HEK293 (cell line): ENCODE data around the gene KRT36.

Experiments used
- CTCF ChIA-PET: fragments of 350-600 bp; formaldehyde crosslinking; extraction: SDS; loops from one replicate; lab custom pipeline; 2021; ENCODE audit warnings: antibody characterized with exemption; lab: Yijun Ruan, JAX
- POLR2A ChIA-PET: fragments of 300-600 bp; formaldehyde crosslinking; extraction: SDS; loops from one replicate; lab custom pipeline; 2020; ENCODE audit warnings: antibody characterized with exemption, inconsistent platforms; lab: Yijun Ruan, JAX
- H3K27ac ChIP-seq: fragments of 200-500 bp; sonication (Bioruptor generic); 2 replicates; pipeline ENCODE4 v1.5.1; 2014; ENCODE audit warnings: low read depth, low read length, control low read depth, inconsistent platforms; ENCODE audit errors: extremely low read depth
- H3K36me3 ChIP-seq, 2 experiments: fragments of 200-500 bp in 1 of 2; sonication (Bioruptor generic) in 1 of 2; 1 replicate in 1 of 2; 2 replicates in 1 of 2; pipeline ENCODE4 v1.5.1; 2014 to 2017; ENCODE audit warnings: inconsistent platforms in 2 of 2, low read length in 2 of 2; ENCODE audit not compliant: control insufficient read depth in 2 of 2, insufficient read depth in 1 of 2
- H3K4me1 ChIP-seq: fragments of 200-500 bp; sonication (Bioruptor generic); 2 replicates; pipeline ENCODE4 v1.5.1; 2014; ENCODE audit warnings: mild to moderate bottlenecking, low read length, inconsistent platforms; ENCODE audit not compliant: control insufficient read depth, insufficient read depth
- H3K4me3 ChIP-seq: 2 replicates; pipeline ENCODE4 v1.5.1; 2011; ENCODE audit warnings: low read depth, mild to moderate bottlenecking, control low read depth, low read length, moderate library complexity
- H3K9me3 ChIP-seq: fragments of 200-500 bp; sonication (Bioruptor generic); 2 replicates; pipeline ENCODE4 v1.5.1; 2014; ENCODE audit warnings: low read depth, low read length, inconsistent platforms; ENCODE audit not compliant: control insufficient read depth, insufficient read depth
- BCL11A ChIP-seq: fragments of 450-650 bp; formaldehyde crosslinking; IDR thresholded peaks from 2 replicates; pipeline ENCODE4 v1.5.1; 2016; ENCODE audit warnings: low read depth, missing biosample characterization, missing genetic modification characterization
- CTCF ChIP-seq: fragments of 450-650 bp; formaldehyde crosslinking; IDR thresholded peaks from 2 replicates; pipeline ENCODE4 v1.5.1; 2016; ENCODE audit warnings: missing biosample characterization, missing genetic modification characterization
- FEZF1 ChIP-seq: fragments of 450-650 bp; formaldehyde crosslinking; IDR thresholded peaks from 2 replicates; pipeline ENCODE4 v1.5.1; 2016; ENCODE audit warnings: missing biosample characterization, missing genetic modification characterization
- GLIS1 ChIP-seq: fragments of 450-650 bp; formaldehyde crosslinking; IDR thresholded peaks from 2 replicates; pipeline ENCODE4 v1.5.1; 2016; ENCODE audit warnings: missing biosample characterization, missing genetic modification characterization
- HOXA7 ChIP-seq: sonication (generic); formaldehyde crosslinking; IDR thresholded peaks from 2 replicates; pipeline ENCODE4 v1.8.1; 2022; ENCODE audit warnings: missing genetic modification reagents, borderline replicate concordance
- KLF8 ChIP-seq: fragments of 450-650 bp; formaldehyde crosslinking; IDR thresholded peaks from 2 replicates; pipeline ENCODE4 v1.5.1; 2016; ENCODE audit warnings: missing biosample characterization, missing genetic modification characterization
- PBX3 ChIP-seq: sonication (generic); formaldehyde crosslinking; IDR thresholded peaks from 2 replicates; pipeline ENCODE4 v1.8.1; 2022; ENCODE audit warnings: mild to moderate bottlenecking, moderate library complexity, missing genetic modification reagents
- PRDM10 ChIP-seq: fragments of 450-650 bp; formaldehyde crosslinking; IDR thresholded peaks from 2 replicates; pipeline ENCODE4 v1.5.1; 2016; ENCODE audit warnings: missing biosample characterization, missing genetic modification characterization
- RBAK ChIP-seq: fragments of 450-650 bp; formaldehyde crosslinking; IDR thresholded peaks from 2 replicates; pipeline ENCODE4 v1.5.1; 2016; ENCODE audit warnings: missing biosample characterization, missing genetic modification characterization
- SCRT2 ChIP-seq: fragments of 450-650 bp; formaldehyde crosslinking; IDR thresholded peaks from 2 replicates; pipeline ENCODE4 v1.5.1; 2016; ENCODE audit warnings: missing biosample characterization, missing genetic modification characterization
- SP7 ChIP-seq: fragments of 450-650 bp; formaldehyde crosslinking; IDR thresholded peaks from 2 replicates; pipeline ENCODE4 v1.5.1; 2016; ENCODE audit warnings: missing biosample characterization, missing genetic modification characterization
- ZBTB17 ChIP-seq: fragments of 450-650 bp; formaldehyde crosslinking; IDR thresholded peaks from 2 replicates; pipeline ENCODE4 v1.5.1; 2016; ENCODE audit warnings: missing biosample characterization, missing genetic modification characterization
- ZBTB21 ChIP-seq: fragments of 450-650 bp; formaldehyde crosslinking; IDR thresholded peaks from 2 replicates; pipeline ENCODE4 v1.5.1; 2017; ENCODE audit warnings: missing biosample characterization, missing genetic modification characterization
- ZBTB49 ChIP-seq: fragments of 450-650 bp; formaldehyde crosslinking; IDR thresholded peaks from 2 replicates; pipeline ENCODE4 v1.5.1; 2016; ENCODE audit warnings: missing biosample characterization, missing genetic modification characterization, low read depth
- ZNF10 ChIP-seq: fragments of 450-650 bp; formaldehyde crosslinking; IDR thresholded peaks from 2 replicates; pipeline ENCODE4 v1.5.1; 2017; ENCODE audit warnings: missing biosample characterization, missing genetic modification characterization
- ZNF335 ChIP-seq: fragments of 450-650 bp; formaldehyde crosslinking; conservative IDR thresholded peaks from 2 replicates; pipeline ENCODE4 v1.5.1; 2016; ENCODE audit warnings: missing biosample characterization, missing genetic modification characterization
- ZNF341 ChIP-seq: fragments of 450-650 bp; formaldehyde crosslinking; IDR thresholded peaks from 2 replicates; pipeline ENCODE4; 2016; ENCODE audit warnings: low read depth, missing biosample characterization, missing genetic modification characterization
- ZNF530 ChIP-seq: fragments of 450-650 bp; formaldehyde crosslinking; IDR thresholded peaks from 2 replicates; pipeline ENCODE4 v1.5.1; 2016; ENCODE audit warnings: low read depth, missing biosample characterization, missing genetic modification characterization
- ZNF610 ChIP-seq: fragments of 450-650 bp; formaldehyde crosslinking; IDR thresholded peaks from 2 replicates; pipeline ENCODE4 v1.5.1; 2016; ENCODE audit warnings: missing biosample characterization, missing genetic modification characterization, borderline replicate concordance
- ZNF664 ChIP-seq: fragments of 450-650 bp; formaldehyde crosslinking; IDR thresholded peaks from 2 replicates; pipeline ENCODE4 v1.5.1; 2016; ENCODE audit warnings: missing biosample characterization, missing genetic modification characterization
- ZNF837 ChIP-seq: fragments of 450-650 bp; formaldehyde crosslinking; IDR thresholded peaks from 2 replicates; pipeline ENCODE4 v1.5.1; 2016; ENCODE audit warnings: missing biosample characterization, missing genetic modification characterization
- ZSCAN30 ChIP-seq: fragments of 450-650 bp; IDR thresholded peaks from 2 replicates; pipeline ENCODE4 v1.5.1; 2018; ENCODE audit warnings: missing biosample characterization, mild to moderate bottlenecking, missing genetic modification characterization, moderate library complexity

The KRT36 gene

GRCh38 chr17:41531993-41532392 lies 42.3 kb upstream of the KRT36 start:
- Histone ChIP-seq H3K27ac (no peak overlapping the region), H3K9me3 (no peaks in the 10 kb centered on the region), H3K4me1 (peaks cover 14% of the 10 kb centered on the region), H3K4me3 (no peak overlapping the region), H3K36me3 (no peaks in the 10 kb centered on the region)
- TF ChIP-seq CTCF (tag by site-specific recombination) (no peak), ZNF664 (tag by site-specific recombination) (0 out of 2 replicates have a peak, but pooled peaks have one; percentile 25), ZNF10 (no peak), HOXA7 (no peak), PBX3 (no peak)
- CTCF ChIA-PET: interaction anchor here (1.1 to 4.8 kb wide), 4 partner anchors 17 to 117 kb away, joined by 3 to 55 read pairs (median 6); no protein-coding TSS in a partner anchor
- POLR2A ChIA-PET: interaction anchor here (0.8 kb wide), 1 partner anchor 156 kb away, joined by 4 read pairs; no protein-coding TSS in a partner anchor

GRCh38 chr17:41530062-41531048 lies 40.6 kb upstream of the KRT36 start:
- Histone ChIP-seq H3K9me3 (no peaks in the 10 kb centered on the region), H3K4me1 (peaks cover 14% of the 10 kb centered on the region), H3K4me3 (no peak overlapping the region), H3K27ac (peak overlapping the region; percentile 32), H3K36me3 (no peaks in the 10 kb centered on the region; a peak in 1 of 3 replicates)
- POLR2A ChIA-PET: interaction anchor here (1.6 to 1.8 kb wide), 2 partner anchors 135 to 159 kb away, joined by 5 to 13 read pairs; partner anchors contain the start of gene EIF1
- CTCF ChIA-PET: interaction anchor here (0.7 to 4.8 kb wide), 12 partner anchors 10 to 384 kb away, joined by 3 to 55 read pairs (median 4); no protein-coding TSS in a partner anchor
- TF ChIP-seq KLF8 (no peak), BCL11A (0 out of 2 replicates have a peak, but pooled peaks have one; percentile 28), ZSCAN30 (peak; percentile 6; the same call in 1 of the 2 replicates), ZNF341 (0 out of 2 replicates have a peak, but pooled peaks have one; percentile 31), ZNF610 (tag by site-specific recombination) (no peak), ZNF837 (tag by site-specific recombination) (no peak), FEZF1 (tag by site-specific recombination) (0 out of 2 replicates have a peak, but pooled peaks have one; percentile 18), RBAK (tag by site-specific recombination) (no peak), ZBTB21 (no peak), SCRT2 (tag by site-specific recombination) (peak; percentile 55; the same call in 1 of the 2 replicates), PRDM10 (peak; percentile 84), ZNF335 (peak; percentile 87), SP7 (tag by site-specific recombination) (peak; percentile 44), GLIS1 (tag by site-specific recombination) (peak; percentile 44), ZBTB49 (tag by site-specific recombination) (no peak), ZNF530 (tag by site-specific recombination) (no peak), ZBTB17 (tag by site-specific recombination) (peak; percentile 41; the same call in 1 of the 2 replicates)
